GM19099 (cell line): ENCODE data around the gene CCDC157.
A peak's percentile ranks its signal among the peaks of the same experiment; 100 is the strongest.

ENCODE experiments used
- POLR2A ChIP-seq: IDR thresholded peaks from 3 replicates; pipeline ENCODE4 v1.6.1; 2011; ENCODE audit warnings: low read depth; ENCODE audit not compliant: insufficient read length; ENCODE audit errors: extremely low read depth

Gene CCDC157

GRCh38 chr22:30423959-30424533 lies 67.2 kb downstream of the CCDC157 start:
- TF ChIP-seq POLR2A, result peak; percentile 74

DNA sequence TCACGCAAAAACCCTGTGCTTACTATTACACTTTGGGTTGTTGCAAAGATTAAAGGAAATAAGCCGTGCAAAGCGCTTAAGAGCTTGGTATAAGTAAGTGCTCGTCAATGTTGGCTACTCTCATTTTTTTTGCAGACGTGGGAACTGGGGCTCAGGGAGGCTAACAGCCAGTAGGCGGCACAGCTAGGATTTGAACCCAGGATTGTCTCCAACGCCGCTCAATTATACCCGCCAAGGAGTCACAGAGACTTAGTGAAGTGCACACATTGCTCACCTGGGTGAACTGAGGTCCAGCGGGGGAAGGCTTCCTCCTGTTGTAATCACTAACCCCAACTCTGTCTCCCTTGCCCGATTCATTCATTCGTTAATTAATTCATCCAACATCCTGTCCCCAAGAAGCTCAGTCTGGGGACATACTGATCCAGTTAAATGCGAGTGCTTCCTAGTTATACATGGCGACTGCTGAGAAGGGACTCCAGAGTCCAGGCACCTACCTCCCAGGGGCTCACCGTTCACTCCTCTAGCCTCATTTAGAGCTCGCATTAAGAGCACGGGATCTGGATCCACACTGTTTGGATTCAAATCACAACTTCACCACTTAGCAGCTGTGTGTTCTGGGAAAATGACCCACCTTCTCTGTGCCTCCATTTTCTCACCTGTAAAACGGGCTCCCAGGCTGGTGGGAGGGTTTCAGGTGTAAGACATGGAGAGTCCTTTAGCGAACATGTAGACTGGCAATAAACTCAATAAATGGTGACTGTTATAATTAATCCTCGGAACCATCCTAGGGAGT lies 67.9 kb downstream of the CCDC157 start:
- TF ChIP-seq POLR2A, result no peak

GRCh38 chr22:30425327-30425615 lies 68.5 kb downstream of the CCDC157 start:
- TF ChIP-seq POLR2A, result no peak

- peak; percentile 71 for TF ChIP-seq POLR2A
These were observed 69.0 kb downstream of the CCDC157 start, which contains the start of gene MTFP1 for GRCh38 chr22:30425616-30426387. Gene MTFP1 (plus strand): TSS chr22:30425768. CDS start chr22:30425880, 112 bp downstream.
